Osteoblast (primary cell): ENCODE results near the gene C3AR1. TPM values are rescaled to one million over a fixed set of nuclear protein-coding genes. Genes with fewer than 3 reads are reported as not detected.

ENCODE experiments used
- DNase-seq: peaks from one replicate; pipeline ENCODE4 v3.0.0; 2011; ENCODE audit warnings: low spot score, mixed read lengths; ENCODE audit not compliant: insufficient read length; ENCODE audit errors: missing footprints
- H2AFZ ChIP-seq: 2 replicates; pipeline ENCODE4 v1.6.0; 2011; ENCODE audit warnings: mild to moderate bottlenecking, low read length
- H3K27ac ChIP-seq: 2 replicates; pipeline ENCODE4 v1.5.1; 2011; ENCODE audit warnings: mild to moderate bottlenecking, low read depth, low read length, moderate library complexity
- H3K27me3 ChIP-seq: 2 replicates; pipeline ENCODE4 v1.6.0; 2012; ENCODE audit warnings: mild to moderate bottlenecking, control low read depth, inconsistent platforms, low read length, moderate library complexity; ENCODE audit not compliant: insufficient read depth
- H3K36me3 ChIP-seq: 2 replicates; pipeline ENCODE4 v1.5.1; 2011; ENCODE audit warnings: mild to moderate bottlenecking, low read length, control low read depth, moderate library complexity; ENCODE audit not compliant: insufficient read depth
- H3K4me1 ChIP-seq: 2 replicates; pipeline ENCODE4 v1.5.1; 2011; ENCODE audit warnings: mild to moderate bottlenecking, low read length, control low read depth, moderate library complexity; ENCODE audit not compliant: insufficient read depth
- H3K4me2 ChIP-seq: 2 replicates; pipeline ENCODE4 v1.6.0; 2011; ENCODE audit warnings: mild to moderate bottlenecking, low read length; ENCODE audit not compliant: insufficient read depth
- H3K4me3 ChIP-seq: fragments of 200-600 bp; sonication (generic); 3 replicates; pipeline ENCODE4 v1.5.1; 2012; ENCODE audit warnings: mild to moderate bottlenecking, low read length, inconsistent platforms; ENCODE audit not compliant: insufficient read depth
- H3K79me2 ChIP-seq: 2 replicates; pipeline ENCODE4 v1.6.0; 2012; ENCODE audit warnings: mild to moderate bottlenecking, low read length, control low read depth, inconsistent platforms; ENCODE audit not compliant: insufficient read depth
- H3K9me3 ChIP-seq: 2 replicates; pipeline ENCODE4 v1.5.1; 2011; ENCODE audit warnings: low read depth, low read length, control low read depth
- H4K20me1 ChIP-seq: 2 replicates; pipeline ENCODE4 v1.6.0; 2012; ENCODE audit warnings: mild to moderate bottlenecking, low read length, control low read depth; ENCODE audit not compliant: insufficient read depth
- CTCF ChIP-seq: IDR thresholded peaks from 2 replicates; pipeline ENCODE4 v1.5.1; 2011; ENCODE audit warnings: mild to moderate bottlenecking, low read depth, low read length, moderate library complexity; ENCODE audit errors: extremely low read depth
- total RNA-seq: library from RNA; depleted of rRNA; stranded (reverse); fragments of >200 nt; gene quantifications from 2 replicates; pipeline ENCODE4 v1.2.3, GENCODE V29; 2012

C3AR1 gene
- total RNA-seq, 1 donor: 0.72 TPM

- Histone ChIP-seq H3K27ac (peak overlapping the region; percentile 24), H3K4me1 (peaks cover 41% of the 10 kb centered on the region), H2AFZ (no peak overlapping the region), H3K4me2 (peak overlapping the region; percentile 80), H3K36me3 (peaks cover 36% of the 10 kb centered on the region), H4K20me1 (peaks cover 49% of the 10 kb centered on the region), H3K79me2 (peaks cover 68% of the 10 kb centered on the region), H3K27me3 (no peaks in the 10 kb centered on the region), H3K9me3 (no peaks in the 10 kb centered on the region), H3K4me3 (peak overlapping the region; percentile 53)
- DNase-seq: peak; percentile 93
- TF ChIP-seq CTCF: no peak
Observed at GRCh38 chr12:8038659-8039114, 27.5 kb downstream of the C3AR1 start.

GRCh38 chr12:8037947-8038346 is 28.2 kb downstream of the C3AR1 start:
- Histone ChIP-seq H3K4me3 (no peak overlapping the region), H3K79me2 (peaks cover 75% of the 10 kb centered on the region)

GRCh38 chr12:8037046-8037663 is 29.0 kb downstream of the C3AR1 start:
- Histone ChIP-seq H3K27ac (no peak overlapping the region), H3K27me3 (no peaks in the 10 kb centered on the region), H3K9me3 (no peaks in the 10 kb centered on the region), H3K79me2 (peaks cover 81% of the 10 kb centered on the region), H3K4me2 (no peak overlapping the region), H2AFZ (no peak overlapping the region), H3K36me3 (peaks cover 23% of the 10 kb centered on the region), H3K4me3 (no peak overlapping the region), H3K4me1 (peaks cover 47% of the 10 kb centered on the region), H4K20me1 (peaks cover 53% of the 10 kb centered on the region)
- DNase-seq: no peak
- no peak for TF ChIP-seq CTCF

More at GRCh38 chr12:8037947-8038346, 28.2 kb downstream of the C3AR1 start:
- Histone ChIP-seq H3K27ac (peak overlapping the region; percentile 24), H3K27me3 (no peaks in the 10 kb centered on the region), H2AFZ (no peak overlapping the region), H4K20me1 (peaks cover 53% of the 10 kb centered on the region), H3K4me1 (peaks cover 47% of the 10 kb centered on the region), H3K4me2 (peak overlapping the region; percentile 80), H3K9me3 (no peaks in the 10 kb centered on the region), H3K36me3 (peaks cover 30% of the 10 kb centered on the region)
- no peak for DNase-seq
- TF ChIP-seq CTCF: no peak

GRCh38 chr12:8036346-8036745 is 29.8 kb downstream of the C3AR1 start:
- DNase-seq: peak; percentile 85
- Histone ChIP-seq H3K36me3 (peaks cover 15% of the 10 kb centered on the region), H3K27me3 (no peaks in the 10 kb centered on the region), H3K4me2 (no peak overlapping the region), H2AFZ (no peak overlapping the region), H3K4me3 (no peak overlapping the region), H4K20me1 (peaks cover 53% of the 10 kb centered on the region), H3K27ac (peak overlapping the region; percentile 18), H3K79me2 (peaks cover 80% of the 10 kb centered on the region), H3K4me1 (peaks cover 51% of the 10 kb centered on the region), H3K9me3 (no peaks in the 10 kb centered on the region)
- TF ChIP-seq CTCF: no peak
